ENCODE data around the gene PCCA.

- TF ChIP-seq POLR2A (IDR thresholded peaks at IDR 0.05; ENCODE audit: low read length): no peak
- no peak for TF ChIP-seq GATA1 (IDR thresholded peaks at IDR 0.05; ENCODE audit: low read depth, low read length)
These were observed 108.9 kb downstream of the PCCA start for GRCh38 chr13:100197591-100198365.

Measured in erythroblast (primary cell).